Panc1 (cell line): ENCODE results near the gene PXDN. TPM values are rescaled to one million over a fixed set of nuclear protein-coding genes. Genes with fewer than 3 reads are reported as not detected.
A peak's percentile ranks its signal among the peaks of the same experiment; 100 is the strongest.

Source experiments
- ATAC-seq: fragments of 200-7000 bp; cut with Tn5 transposase; 2 replicates; pipeline ENCODE4 v1.9.1; 2020; ENCODE audit warnings: mild to moderate bottlenecking, moderate library complexity
- BruUV-seq: library from RNA; stranded (reverse); fragments of 400-500 nt; replicated peaks from 2 replicates; lab custom pipeline; 2021; lab: Mats Ljungman, UMichigan
- CTCF ChIA-PET: fragments of 300-600 bp; sonication (Branson Sonifier 250); formaldehyde crosslinking; loops from one replicate; lab custom pipeline; 2022; ENCODE audit warnings: antibody characterized with exemption; lab: Charles Lee
- POLR2A ChIA-PET: fragments of 300-600 bp; sonication (Branson Sonifier 250); formaldehyde crosslinking; loops from one replicate; lab custom pipeline; 2022; ENCODE audit warnings: antibody characterized with exemption; lab: Charles Lee
- DNase-seq: peaks from one replicate; pipeline ENCODE4 v3.0.0-alpha.2; 2010; ENCODE audit warnings: low read depth, low spot score
- H3K27ac ChIP-seq: 2 replicates; pipeline ENCODE4 v1.5.1; 2011; ENCODE audit warnings: mild to moderate bottlenecking, low read length, inconsistent platforms
- H3K27me3 ChIP-seq: fragments of 200-500 bp; sonication (Bioruptor generic); 2 replicates; pipeline ENCODE4 v1.6.0; 2014; ENCODE audit warnings: low read length, inconsistent platforms; ENCODE audit not compliant: control insufficient read depth, insufficient read depth
- H3K36me3 ChIP-seq: fragments of 200-500 bp; sonication (Bioruptor generic); 2 replicates; pipeline ENCODE4 v1.5.1; 2014; ENCODE audit warnings: inconsistent platforms, mild to moderate bottlenecking, low read length, moderate library complexity; ENCODE audit not compliant: control insufficient read depth, insufficient read depth
- H3K4me1 ChIP-seq: 2 replicates; pipeline ENCODE4 v1.5.1; 2011; ENCODE audit warnings: inconsistent platforms, mild to moderate bottlenecking, low read length, moderate library complexity; ENCODE audit not compliant: control insufficient read depth, insufficient read depth
- H3K4me3 ChIP-seq, 2 experiments: 2 replicates each; pipeline ENCODE4 v1.5.1; 2011 to 2012; ENCODE audit warnings: low read depth in 2 of 2, low read length in 2 of 2, mild to moderate bottlenecking in 2 of 2, inconsistent platforms in 1 of 2, moderate library complexity in 1 of 2
- H3K9me3 ChIP-seq: fragments of 200-500 bp; sonication (Bioruptor generic); 2 replicates; pipeline ENCODE4 v1.5.1; 2014; ENCODE audit warnings: low read depth, mild to moderate bottlenecking, inconsistent platforms, low read length, moderate library complexity; ENCODE audit not compliant: control insufficient read depth, insufficient read depth
- POLR2AphosphoS5 ChIP-seq: IDR thresholded peaks from 2 replicates; pipeline ENCODE4 v1.6.1; 2012; ENCODE audit warnings: mild to moderate bottlenecking, low read depth, low read length, moderate library complexity
- REST ChIP-seq, 2 experiments: IDR thresholded peaks; 2 replicates each; pipeline ENCODE4 v1.6.1; 2011 to 2012; ENCODE audit warnings: low read depth in 2 of 2, control low read depth in 1 of 2, low read length in 1 of 2, mild to moderate bottlenecking in 1 of 2, moderate library complexity in 1 of 2; ENCODE audit not compliant: insufficient read depth in 1 of 2
- SIN3A ChIP-seq: IDR thresholded peaks from 2 replicates; pipeline ENCODE4 v1.6.1; 2012; ENCODE audit warnings: low read depth, mild to moderate bottlenecking, low read length, moderate library complexity, borderline replicate concordance; ENCODE audit not compliant: insufficient read depth
- TCF7L2 ChIP-seq: IDR thresholded peaks from 2 replicates; pipeline ENCODE4 v1.6.1; 2011; ENCODE audit warnings: mild to moderate bottlenecking, low read depth, low read length, inconsistent platforms
- in situ Hi-C: cut with HindIII; loops from 2 replicates; pipeline ENCODE4 v1.10.0; 2016; ENCODE audit warnings: low sequenced_read_pairs, low pct_unique_long_range_greater_than_20kb
- intact Hi-C: fragments of 100-400 bp; cut with micrococcal nuclease; formaldehyde crosslinking; loops from one replicate; pipeline ENCODE4 v1.10.0; 2022; ENCODE audit not compliant: unreplicated experiment
- total RNA-seq: library from RNA; stranded (reverse); gene quantifications from one replicate; pipeline ENCODE4 v1.2.1, GENCODE V29; 2021; ENCODE audit not compliant: unreplicated experiment
- TF ChIP-seq, protein P1 (sequence below): fragments of 450-650 bp; IDR thresholded peaks from 2 replicates; pipeline ENCODE4 v1.5.1; 2017; ENCODE audit warnings: mild to moderate bottlenecking

The PXDN gene
- total RNA-seq, 1 experiment from 2014 or later, result 2.5 TPM

GRCh38 chr2:1709335-1709605 is 35.0 kb downstream of the PXDN start:
- H3K27me3 ChIP-seq, result no peaks in the 10 kb centered on the region
- no peak overlapping the region for H3K4me3 ChIP-seq
- ATAC-seq (no peak), DNase-seq (no peak)
- peaks cover 18% of the 10 kb centered on the region for H3K4me1 ChIP-seq
- ChIA-PET POLR2A (no interaction called here), CTCF (interaction anchor here (0.6 kb wide), 1 partner anchor 381 kb away, joined by 3 read pairs; no protein-coding TSS in a partner anchor)
- intact Hi-C loops (no loop called here), in situ Hi-C loops (no loop called here)
- no peaks in the 10 kb centered on the region for H3K36me3 ChIP-seq
- no peaks in the 10 kb centered on the region for H3K9me3 ChIP-seq
- BruUV-seq, result no TSS peak
- TF ChIP-seq TCF7L2 (no peak), SIN3A (no peak), POLR2AphosphoS5 (no peak), REST (IDR thresholded peaks at IDR 0.05; ENCODE audit: insufficient read depth in 1 of 2, low read depth in 2 of 2, low read length in 1 of 2) (no peak)
- TF ChIP-seq, protein P1, sequence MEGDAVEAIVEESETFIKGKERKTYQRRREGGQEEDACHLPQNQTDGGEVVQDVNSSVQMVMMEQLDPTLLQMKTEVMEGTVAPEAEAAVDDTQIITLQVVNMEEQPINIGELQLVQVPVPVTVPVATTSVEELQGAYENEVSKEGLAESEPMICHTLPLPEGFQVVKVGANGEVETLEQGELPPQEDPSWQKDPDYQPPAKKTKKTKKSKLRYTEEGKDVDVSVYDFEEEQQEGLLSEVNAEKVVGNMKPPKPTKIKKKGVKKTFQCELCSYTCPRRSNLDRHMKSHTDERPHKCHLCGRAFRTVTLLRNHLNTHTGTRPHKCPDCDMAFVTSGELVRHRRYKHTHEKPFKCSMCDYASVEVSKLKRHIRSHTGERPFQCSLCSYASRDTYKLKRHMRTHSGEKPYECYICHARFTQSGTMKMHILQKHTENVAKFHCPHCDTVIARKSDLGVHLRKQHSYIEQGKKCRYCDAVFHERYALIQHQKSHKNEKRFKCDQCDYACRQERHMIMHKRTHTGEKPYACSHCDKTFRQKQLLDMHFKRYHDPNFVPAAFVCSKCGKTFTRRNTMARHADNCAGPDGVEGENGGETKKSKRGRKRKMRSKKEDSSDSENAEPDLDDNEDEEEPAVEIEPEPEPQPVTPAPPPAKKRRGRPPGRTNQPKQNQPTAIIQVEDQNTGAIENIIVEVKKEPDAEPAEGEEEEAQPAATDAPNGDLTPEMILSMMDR, result no peak
- H3K27ac ChIP-seq, result peak overlapping the region; percentile 90; the same call in 1 of the 2 replicates

DNA sequence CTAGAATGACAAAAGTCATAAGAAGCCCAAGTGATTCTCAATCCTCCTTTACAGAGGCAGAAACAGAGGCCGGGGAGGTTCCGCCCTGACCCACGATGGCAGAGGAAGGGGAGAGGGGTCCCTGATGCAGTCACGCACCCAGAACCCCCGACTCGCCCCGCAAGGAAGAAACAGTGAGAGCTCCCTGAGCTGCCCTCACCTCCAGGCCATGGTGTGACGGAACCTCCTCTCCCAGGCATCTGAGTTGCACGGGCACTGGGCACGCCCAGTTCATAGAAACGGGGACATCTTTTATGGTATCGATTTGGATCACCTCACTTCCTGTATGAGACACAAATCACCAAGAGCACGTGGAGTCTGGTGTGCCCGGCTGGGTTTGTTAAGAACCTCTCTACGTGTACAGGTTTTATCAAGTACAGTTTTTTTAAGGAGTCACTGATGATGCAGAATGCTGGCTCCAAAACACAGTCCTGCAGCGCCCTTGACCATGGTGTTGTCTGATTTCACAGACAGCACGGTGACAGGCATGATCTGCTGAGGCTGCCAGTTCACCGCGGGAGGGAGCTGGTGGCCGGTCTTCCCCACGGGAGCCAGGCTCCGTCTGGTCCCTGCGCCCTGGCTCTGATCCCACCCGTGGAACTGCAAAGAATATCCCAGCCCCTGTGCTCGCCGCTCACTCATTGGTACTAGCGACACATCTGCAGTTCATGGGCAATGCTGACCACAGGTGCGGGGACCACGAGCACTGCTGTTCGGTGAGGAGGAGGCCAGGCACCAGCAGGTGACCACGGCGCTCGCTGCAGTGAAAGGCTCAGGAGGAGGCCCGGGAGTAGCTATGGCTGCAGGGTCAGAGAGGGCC is 35.6 kb downstream of the PXDN start:
- in situ Hi-C loops (no loop called here), intact Hi-C loops (no loop called here)
- peaks cover 18% of the 10 kb centered on the region for H3K4me1 ChIP-seq
- no peaks in the 10 kb centered on the region for H3K9me3 ChIP-seq
- H3K4me3 ChIP-seq, result no peak overlapping the region
- ATAC-seq (peak; percentile 22), DNase-seq (no peak)
- no peaks in the 10 kb centered on the region for H3K36me3 ChIP-seq
- BruUV-seq, result no TSS peak
- ChIA-PET CTCF (interaction anchor here (0.6 kb wide), 1 partner anchor 380 kb away, joined by 3 read pairs; no protein-coding TSS in a partner anchor), POLR2A (no interaction called here)
- H3K27ac ChIP-seq, result peak overlapping the region; percentile 90
- no peak for TF ChIP-seq POLR2AphosphoS5
- TF ChIP-seq SIN3A, result no peak
- no peak for TF ChIP-seq TCF7L2
- TF ChIP-seq, protein P1, result no peak
- no peak for TF ChIP-seq REST (IDR thresholded peaks at IDR 0.05; ENCODE audit: insufficient read depth in 1 of 2, low read depth in 2 of 2, low read length in 1 of 2)
- H3K27me3 ChIP-seq, result no peaks in the 10 kb centered on the region
